ENCODE data around the gene MED15.
"Not testable (repeated sequence)": the region's sequence is repeated elsewhere in the genome, so short reads cannot be mapped to it uniquely, and the experiment has no call there.

MED15 gene

GRCh38 chr22:20585639-20586402 lies 78.4 kb downstream of the MED15 start:
- no peak for DNase-seq

- no peak for DNase-seq
Observed at GRCh38 chr22:20586403-20586745, 79.0 kb downstream of the MED15 start.

- no peak for DNase-seq
Observed at GRCh38 chr22:20587206-20587958, 80.0 kb downstream of the MED15 start.

- DNase-seq = no peak
Observed at GRCh38 chr22:20588092-20588842, 80.9 kb downstream of the MED15 start.

- no peak for DNase-seq
Observed at GRCh38 chr22:20588843-20589581, 81.6 kb downstream of the MED15 start.

- no peak for DNase-seq
Observed at GRCh38 chr22:20589614-20590476, 82.4 kb downstream of the MED15 start.

- no peak for DNase-seq
Observed at GRCh38 chr22:20590477-20591294, 83.3 kb downstream of the MED15 start.

- no peak for DNase-seq
Observed at GRCh38 chr22:20591295-20591645, 83.9 kb downstream of the MED15 start.

GRCh38 chr22:20591660-20592310 lies 84.4 kb downstream of the MED15 start:
- peak; percentile 51 for DNase-seq

- DNase-seq = not testable (repeated sequence)
Observed at GRCh38 chr22:20594038-20594437, 86.6 kb downstream of the MED15 start.

- not testable (repeated sequence) for DNase-seq
Observed at GRCh38 chr22:20594486-20594885, 87.1 kb downstream of the MED15 start.

GRCh38 chr22:20595461-20595860 lies 88.1 kb downstream of the MED15 start:
- DNase-seq = peak; percentile 53

- DNase-seq = no peak
Observed at GRCh38 chr22:20599117-20599516, 91.7 kb downstream of the MED15 start.

GRCh38 chr22:20600137-20600673 lies 92.8 kb downstream of the MED15 start:
- no peak for DNase-seq

- no peak for DNase-seq
Observed at GRCh38 chr22:20601308-20601707, 93.9 kb downstream of the MED15 start.

GRCh38 chr22:20602609-20603164 lies 95.3 kb downstream of the MED15 start:
- DNase-seq = no peak

- DNase-seq = no peak
Observed at GRCh38 chr22:20604092-20604747, 96.8 kb downstream of the MED15 start.

GRCh38 chr22:20604776-20605221 lies 97.4 kb downstream of the MED15 start:
- no peak for DNase-seq

- no peak for DNase-seq
Observed at GRCh38 chr22:20605328-20605727, 97.9 kb downstream of the MED15 start.
